ENCODE results near the gene ITM2B.

ITM2B gene

GRCh38 chr13:48263196-48263595 lies 30.2 kb downstream of the ITM2B start:
- DNase-seq = no peak

GRCh38 chr13:48264058-48264457 lies 31.1 kb downstream of the ITM2B start:
- DNase-seq = no peak

DNA sequence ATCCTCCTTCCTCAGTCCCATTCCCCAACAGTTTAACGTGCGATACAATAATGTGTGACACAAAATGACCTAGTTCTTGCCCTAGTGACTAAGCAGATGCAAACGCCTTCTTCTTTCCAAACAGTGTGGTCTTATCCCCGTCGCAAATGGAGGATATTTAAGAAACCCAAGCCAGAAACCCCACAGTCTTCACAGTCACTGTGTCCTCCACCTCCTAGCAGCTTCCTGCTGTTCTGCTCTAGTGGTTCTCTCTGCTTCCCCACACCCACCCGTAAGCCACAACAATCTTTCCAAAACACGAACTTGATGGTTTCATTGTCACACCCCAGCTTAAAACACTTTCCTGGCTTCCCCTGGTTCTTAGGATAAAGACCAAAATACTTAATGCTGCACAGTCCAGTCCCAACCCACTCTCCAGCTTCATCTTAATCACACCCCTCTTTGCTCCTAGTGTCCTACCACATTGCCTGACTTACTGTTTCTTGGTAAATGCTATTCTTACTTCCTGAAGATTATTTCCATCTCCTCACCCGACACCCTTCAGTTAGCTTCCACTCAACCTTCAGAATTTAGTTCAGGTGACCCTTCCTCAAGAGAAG lies 32.3 kb downstream of the ITM2B start:
- no peak for DNase-seq

- DNase-seq = no peak
These were observed 33.1 kb downstream of the ITM2B start for GRCh38 chr13:48266150-48266549.

GRCh38 chr13:48266701-48267639 lies 34.0 kb downstream of the ITM2B start:
- DNase-seq = no peak

DNA sequence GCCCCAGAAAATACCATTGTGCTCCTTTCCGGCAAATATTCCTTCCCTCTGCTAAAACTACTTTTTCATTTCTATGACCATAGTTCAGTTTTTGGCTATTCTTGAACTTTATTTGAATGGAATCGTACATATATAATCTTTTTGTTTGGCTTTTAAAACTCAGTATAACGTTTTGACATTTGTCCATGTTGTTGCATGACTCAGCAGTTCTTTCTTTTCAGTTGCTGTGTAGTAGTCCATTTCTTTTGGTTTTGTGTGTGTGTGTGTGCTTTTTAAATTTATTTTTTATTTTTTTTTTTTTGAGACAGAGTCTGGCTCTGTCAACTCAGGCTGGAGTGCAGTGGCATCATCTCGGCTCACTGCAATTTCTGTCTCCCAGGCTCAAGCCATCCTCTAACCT lies 35.0 kb downstream of the ITM2B start:
- DNase-seq = no peak

DNA sequence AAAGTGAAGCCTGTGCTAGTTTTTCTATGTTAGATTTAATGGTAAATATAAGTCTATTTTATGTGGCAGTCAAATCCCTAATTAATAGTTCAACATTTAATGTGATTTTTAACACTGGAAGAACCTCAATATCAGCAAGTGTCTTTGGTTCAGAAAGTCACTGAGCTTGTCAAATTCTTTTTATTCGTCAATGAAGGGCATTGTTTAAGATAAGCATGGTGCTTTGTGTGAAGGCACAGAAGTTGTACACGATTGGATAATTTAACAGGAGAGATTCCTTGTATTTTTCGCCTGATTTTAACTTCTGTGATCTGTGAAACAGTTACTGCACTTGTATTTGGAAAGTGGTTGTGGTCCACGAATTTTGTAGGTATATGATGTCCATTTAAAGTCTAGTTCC lies 40.3 kb downstream of the ITM2B start:
- DNase-seq = no peak

- no peak for DNase-seq
These were observed 42.5 kb downstream of the ITM2B start for GRCh38 chr13:48275507-48275906.

- DNase-seq = no peak
These were observed 45.8 kb downstream of the ITM2B start for GRCh38 chr13:48278806-48279205.

GRCh38 chr13:48281556-48281955 lies 48.5 kb downstream of the ITM2B start:
- DNase-seq = no peak

- DNase-seq = no peak
These were observed 58.7 kb downstream of the ITM2B start for GRCh38 chr13:48291730-48292129.

DNA sequence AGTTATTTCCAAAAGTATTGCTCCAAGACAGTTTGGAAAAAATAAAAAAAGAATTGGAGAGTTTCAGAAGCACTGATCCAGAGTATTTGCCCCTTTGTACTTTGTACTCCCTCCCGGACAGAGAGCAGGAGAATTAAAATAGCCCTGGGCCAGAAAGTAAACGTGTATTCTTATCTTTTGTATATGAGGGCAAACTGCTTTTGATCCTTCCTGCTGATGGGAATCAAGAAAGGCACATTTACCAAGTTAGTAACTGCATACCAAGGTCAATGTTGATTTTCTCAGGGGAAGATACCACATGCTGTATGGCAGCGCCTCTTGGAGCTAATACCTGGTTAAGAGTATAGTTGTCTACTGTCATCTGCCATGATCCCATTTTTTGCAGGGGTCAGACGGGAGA lies 59.6 kb downstream of the ITM2B start:
- DNase-seq = no peak

- no peak for DNase-seq
These were observed 61.6 kb downstream of the ITM2B start for GRCh38 chr13:48294653-48295052.

GRCh38 chr13:48295271-48295670 lies 62.3 kb downstream of the ITM2B start:
- DNase-seq = no peak

GRCh38 chr13:48296528-48296927 lies 63.5 kb downstream of the ITM2B start:
- DNase-seq = no peak

GRCh38 chr13:48297131-48297786 lies 64.3 kb downstream of the ITM2B start:
- no peak for DNase-seq

DNA sequence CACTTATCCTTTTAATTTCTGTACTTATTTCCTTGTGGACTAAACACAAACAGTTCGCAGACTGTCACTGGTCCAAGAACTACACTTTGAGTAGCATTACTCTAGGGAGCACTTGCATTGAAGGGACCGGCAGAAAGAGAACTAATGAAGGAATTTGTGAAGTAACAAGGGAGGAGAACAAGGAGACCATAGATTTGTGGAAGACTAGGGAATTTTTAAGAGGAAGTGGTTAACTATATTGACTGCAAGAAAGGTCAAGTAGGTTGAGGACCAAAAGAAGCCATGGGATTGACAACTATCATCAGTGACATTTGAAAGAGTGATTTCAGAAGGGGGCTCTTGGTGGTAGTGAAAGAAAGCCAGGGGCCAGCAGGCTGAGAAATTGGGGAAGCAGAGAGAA lies 66.6 kb downstream of the ITM2B start:
- DNase-seq = no peak

GRCh38 chr13:48302871-48303358 lies 69.9 kb downstream of the ITM2B start:
- DNase-seq = no peak

- peak; percentile 89 for DNase-seq
These were observed 70.5 kb downstream of the ITM2B start, which contains the start of gene RB1 for GRCh38 chr13:48303359-48304142. TSS of gene RB1 (plus strand) at chr13:48303751. CDS start at chr13:48303913, 162 bp downstream.

GRCh38 chr13:48304143-48304876 lies 71.3 kb downstream of the ITM2B start:
- DNase-seq = no peak

- no peak for DNase-seq
These were observed 78.2 kb downstream of the ITM2B start for GRCh38 chr13:48311223-48311622.
